Thyroid gland (tissue), 4 donors: ENCODE results near the gene GIT2. TPM values are rescaled to one million over a fixed set of nuclear protein-coding genes. Genes with fewer than 3 reads are reported as not detected.
A peak's percentile ranks its signal among the peaks of the same experiment; 100 is the strongest.

Experiments
- DNase-seq, 2 donors: peaks; one replicate each; pipeline ENCODE4 v3.0.0-alpha.2; 2019
- H3K27ac ChIP-seq, 3 donors: fragments of 200-600 bp; sonication (generic); 1 replicate in 2 of 3; 2 replicates in 1 of 3; pipeline ENCODE4 v1.5.1; 2016 to 2019; ENCODE audit warnings: mild to moderate bottlenecking in 1 of 3, moderate library complexity in 1 of 3
- H3K27me3 ChIP-seq: fragments of 200-600 bp; sonication (generic); one replicate; pipeline ENCODE4 v1.5.1; 2019
- H3K36me3 ChIP-seq, 2 donors: fragments of 200-600 bp; sonication (generic); one replicate each; pipeline ENCODE4 v1.5.1; 2016 to 2019
- H3K4me1 ChIP-seq, 2 donors: fragments of 200-600 bp; sonication (generic); one replicate each; pipeline ENCODE4 v1.5.1; 2017 to 2019
- H3K4me3 ChIP-seq, 3 donors: fragments of 200-600 bp; sonication (generic); replicated peaks in 1 of 3; 1 replicate in 2 of 3; 2 replicates in 1 of 3; pipeline ENCODE4 v1.5.1; 2016; ENCODE audit warnings: mild to moderate bottlenecking in 1 of 3
- H3K9me3 ChIP-seq: fragments of 200-600 bp; sonication (generic); one replicate; pipeline ENCODE4 v1.5.1; 2017
- POLR2A ChIP-seq, 2 donors: fragments of 450-650 bp; IDR thresholded peaks; one replicate each; pipeline ENCODE4 v1.6.1; 2017; ENCODE audit warnings: antibody characterized with exemption in 2 of 2, mild to moderate bottlenecking in 2 of 2, moderate library complexity in 1 of 2
- WGBS, 2 donors: methylation state at CpG; one replicate each; pipeline ENCODE4 v1.1.5; 2017; 5-methylcytosine and 5-hydroxymethylcytosine counted together
- intact Hi-C: fragments of 100-400 bp; cut with DNase I; formaldehyde crosslinking; loops from one replicate; pipeline ENCODE4 v1.15.1; 2023
- total RNA-seq, 4 donors: library from RNA; depleted of rRNA; stranded (reverse); fragments of >200 nt; gene quantifications; one replicate each; pipeline ENCODE4 v1.2.3, GENCODE V29; 2016
- TF ChIP-seq, protein P1 (sequence below), 6 experiments: fragments of 200-600 bp in 3 of 6; fragments of 450-650 bp in 3 of 6; sonication (generic) in 3 of 6; IDR thresholded peaks; one replicate each; pipeline ENCODE4 v1.5.1; 2016 to 2019; ENCODE audit warnings: antibody characterized with exemption in 6 of 6, mild to moderate bottlenecking in 2 of 6, inconsistent platforms in 1 of 6, moderate library complexity in 1 of 6

The GIT2 gene, protein sequence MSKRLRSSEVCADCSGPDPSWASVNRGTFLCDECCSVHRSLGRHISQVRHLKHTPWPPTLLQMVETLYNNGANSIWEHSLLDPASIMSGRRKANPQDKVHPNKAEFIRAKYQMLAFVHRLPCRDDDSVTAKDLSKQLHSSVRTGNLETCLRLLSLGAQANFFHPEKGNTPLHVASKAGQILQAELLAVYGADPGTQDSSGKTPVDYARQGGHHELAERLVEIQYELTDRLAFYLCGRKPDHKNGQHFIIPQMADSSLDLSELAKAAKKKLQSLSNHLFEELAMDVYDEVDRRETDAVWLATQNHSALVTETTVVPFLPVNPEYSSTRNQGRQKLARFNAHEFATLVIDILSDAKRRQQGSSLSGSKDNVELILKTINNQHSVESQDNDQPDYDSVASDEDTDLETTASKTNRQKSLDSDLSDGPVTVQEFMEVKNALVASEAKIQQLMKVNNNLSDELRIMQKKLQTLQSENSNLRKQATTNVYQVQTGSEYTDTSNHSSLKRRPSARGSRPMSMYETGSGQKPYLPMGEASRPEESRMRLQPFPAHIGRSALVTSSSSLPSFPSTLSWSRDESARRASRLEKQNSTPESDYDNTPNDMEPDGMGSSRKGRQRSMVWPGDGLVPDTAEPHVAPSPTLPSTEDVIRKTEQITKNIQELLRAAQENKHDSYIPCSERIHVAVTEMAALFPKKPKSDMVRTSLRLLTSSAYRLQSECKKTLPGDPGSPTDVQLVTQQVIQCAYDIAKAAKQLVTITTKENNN
- 10 to 100 TPM; 54.4 to 69.4 (median 60.1) TPM for total RNA-seq

DNA sequence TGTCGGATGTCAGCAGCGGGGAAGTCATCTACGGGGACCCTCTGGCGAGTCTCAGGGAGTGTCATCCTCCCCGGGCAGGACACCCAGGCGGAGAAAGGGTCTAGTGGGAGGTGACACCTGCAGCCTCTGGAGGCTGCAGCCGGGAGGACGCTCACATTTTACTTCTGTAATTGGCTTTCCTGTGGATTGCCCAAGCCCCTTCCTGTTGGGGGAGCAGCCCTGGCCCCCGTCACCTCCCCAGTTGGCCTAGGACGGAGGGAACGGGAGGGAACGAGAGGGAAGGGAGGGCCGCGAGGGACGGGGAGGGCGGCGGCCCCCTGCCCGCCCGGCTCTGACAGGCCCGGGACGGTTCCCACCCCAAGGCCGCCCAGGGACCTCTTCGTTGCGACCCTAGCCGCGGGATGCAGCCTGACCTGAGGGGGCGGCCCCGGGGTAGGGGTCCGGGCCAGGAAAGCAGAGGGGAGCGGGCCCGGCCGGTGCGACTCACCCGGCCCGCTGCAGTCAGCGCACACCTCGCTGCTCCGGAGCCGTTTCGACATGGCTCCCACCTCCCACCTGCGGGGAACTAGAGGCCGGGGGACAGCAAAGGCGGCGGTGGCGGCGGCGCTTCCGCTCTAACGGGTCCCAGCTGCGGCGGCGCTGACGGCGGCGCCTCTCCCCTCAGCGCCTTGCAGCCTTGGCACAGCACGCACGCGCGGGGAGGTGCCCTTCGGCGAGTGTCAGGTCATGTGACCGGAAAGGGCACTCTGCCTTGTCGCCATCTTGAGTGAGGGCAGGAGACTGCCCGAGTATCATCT, at the start of gene GIT2:
Gene GIT2 (minus strand): TSS at position 683 of the 797 bp plus-strand sequence. CDS start 144 bp downstream, at position 539.
- TF ChIP-seq, protein P1, sequence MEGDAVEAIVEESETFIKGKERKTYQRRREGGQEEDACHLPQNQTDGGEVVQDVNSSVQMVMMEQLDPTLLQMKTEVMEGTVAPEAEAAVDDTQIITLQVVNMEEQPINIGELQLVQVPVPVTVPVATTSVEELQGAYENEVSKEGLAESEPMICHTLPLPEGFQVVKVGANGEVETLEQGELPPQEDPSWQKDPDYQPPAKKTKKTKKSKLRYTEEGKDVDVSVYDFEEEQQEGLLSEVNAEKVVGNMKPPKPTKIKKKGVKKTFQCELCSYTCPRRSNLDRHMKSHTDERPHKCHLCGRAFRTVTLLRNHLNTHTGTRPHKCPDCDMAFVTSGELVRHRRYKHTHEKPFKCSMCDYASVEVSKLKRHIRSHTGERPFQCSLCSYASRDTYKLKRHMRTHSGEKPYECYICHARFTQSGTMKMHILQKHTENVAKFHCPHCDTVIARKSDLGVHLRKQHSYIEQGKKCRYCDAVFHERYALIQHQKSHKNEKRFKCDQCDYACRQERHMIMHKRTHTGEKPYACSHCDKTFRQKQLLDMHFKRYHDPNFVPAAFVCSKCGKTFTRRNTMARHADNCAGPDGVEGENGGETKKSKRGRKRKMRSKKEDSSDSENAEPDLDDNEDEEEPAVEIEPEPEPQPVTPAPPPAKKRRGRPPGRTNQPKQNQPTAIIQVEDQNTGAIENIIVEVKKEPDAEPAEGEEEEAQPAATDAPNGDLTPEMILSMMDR (IDR thresholded peaks at IDR 0.05): peak in 1 of 6 experiments; percentile 10
- peak; percentile 67 to 94 for TF ChIP-seq POLR2A (IDR thresholded peaks at IDR 0.05)
- Histone ChIP-seq H3K36me3 (no peaks in the 10 kb centered on the region), H3K4me3 (peak within 1 kb of the TSS; percentile 12 to 98 (median 96)), H3K27ac (peak within 1 kb of the TSS; percentile 67 to 83 (median 82)), H3K27me3 (no peaks in the 10 kb centered on the region), H3K9me3 (no peaks in the 10 kb centered on the region), H3K4me1 (peaks cover 11 to 29% of the 10 kb centered on the region in 2 donors)
- intact Hi-C loops: no loop called here
- WGBS, 2 donors: 0 to 1% methylated on average over 15 to 39 of the region's 65 CpGs
- peak; percentile 95 to 97 for DNase-seq

DNA sequence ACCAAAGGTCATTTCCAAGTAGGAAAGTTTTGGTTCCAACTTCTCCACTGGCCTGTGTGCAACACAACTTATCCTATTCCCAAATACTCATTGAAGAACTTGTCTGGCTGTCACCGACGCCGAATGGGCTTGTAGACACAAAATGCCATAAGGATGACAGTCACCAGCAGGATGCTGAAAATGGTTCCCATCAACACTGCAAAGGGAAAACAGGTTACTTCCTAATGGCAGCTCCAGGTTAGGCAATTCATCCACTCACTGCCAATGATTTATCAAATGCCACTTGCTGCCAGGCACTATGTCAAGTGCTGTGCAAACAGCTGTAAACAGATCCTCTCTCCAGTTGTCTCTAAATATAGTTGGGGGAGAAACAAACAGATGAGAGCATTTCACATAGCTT, 46.1 kb upstream of the GIT2 start:
- TF ChIP-seq, protein P1 (IDR thresholded peaks at IDR 0.05): no peak
- TF ChIP-seq POLR2A (IDR thresholded peaks at IDR 0.05): no peak
- peaks cover 0 to 4% of the 10 kb centered on the region in 2 donors for H3K36me3 ChIP-seq
- no peak for DNase-seq
- 95 to 96% methylated on average over 3 of the region's 3 CpGs for WGBS, 2 donors
- peak overlapping the region in 2 of 3 donors; percentile 72 to 97 for H3K27ac ChIP-seq
- H3K4me1 ChIP-seq: peaks cover 32 to 59% of the 10 kb centered on the region in 2 donors
- no peaks in the 10 kb centered on the region for H3K27me3 ChIP-seq
- H3K9me3 ChIP-seq: no peaks in the 10 kb centered on the region
- intact Hi-C loops: no loop called here
- H3K4me3 ChIP-seq: no peak overlapping the region

DNA sequence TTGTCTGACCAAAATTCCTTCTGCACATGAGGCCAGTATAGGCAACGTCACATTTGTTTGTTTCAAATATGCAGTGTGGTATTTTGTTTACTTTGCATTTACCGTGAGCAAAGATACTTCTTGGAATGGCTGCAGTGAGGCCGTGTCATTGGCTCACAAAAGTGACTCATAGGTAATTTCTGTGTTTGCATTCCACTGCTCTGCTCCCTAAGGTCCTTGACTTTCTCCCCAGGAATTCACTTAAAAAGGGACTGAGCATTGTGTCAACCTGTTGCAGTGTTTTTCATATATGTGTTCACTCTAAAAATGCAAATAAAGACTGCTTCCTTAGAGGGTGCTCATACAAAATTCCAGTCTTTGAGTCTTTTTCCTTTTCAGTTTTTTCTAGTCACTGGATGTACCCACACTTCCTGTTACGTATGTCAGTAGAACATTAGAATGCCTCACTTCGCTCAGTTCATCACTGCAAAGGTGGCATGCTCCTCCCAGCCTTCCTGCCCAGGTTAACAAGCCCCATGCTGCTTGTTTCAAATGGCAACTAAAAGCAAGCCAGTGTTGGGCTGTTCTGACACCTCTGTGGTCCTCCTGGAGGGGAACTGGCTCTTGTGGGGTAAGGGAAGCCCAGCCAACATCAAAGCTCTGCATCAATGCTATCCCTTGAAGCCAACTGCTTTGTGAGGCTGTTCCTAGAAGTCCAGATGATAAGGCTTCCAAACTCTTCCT, 43.1 kb upstream of the GIT2 start:
- TF ChIP-seq, protein P1 (IDR thresholded peaks at IDR 0.05): no peak
- TF ChIP-seq POLR2A (IDR thresholded peaks at IDR 0.05): peak in 1 of 2 donors; percentile 58
- 36 to 37% methylated on average over 5 of the region's 5 CpGs for WGBS, 2 donors
- Histone ChIP-seq H3K36me3 (peaks cover 0 to 4% of the 10 kb centered on the region in 2 donors), H3K27ac (peak overlapping the region; percentile 83 to 97 (median 96)), H3K4me3 (no peak overlapping the region), H3K9me3 (no peaks in the 10 kb centered on the region), H3K27me3 (no peaks in the 10 kb centered on the region), H3K4me1 (peaks cover 31 to 54% of the 10 kb centered on the region in 2 donors)
- intact Hi-C loops: no loop called here
- DNase-seq: peak; percentile 69

DNA sequence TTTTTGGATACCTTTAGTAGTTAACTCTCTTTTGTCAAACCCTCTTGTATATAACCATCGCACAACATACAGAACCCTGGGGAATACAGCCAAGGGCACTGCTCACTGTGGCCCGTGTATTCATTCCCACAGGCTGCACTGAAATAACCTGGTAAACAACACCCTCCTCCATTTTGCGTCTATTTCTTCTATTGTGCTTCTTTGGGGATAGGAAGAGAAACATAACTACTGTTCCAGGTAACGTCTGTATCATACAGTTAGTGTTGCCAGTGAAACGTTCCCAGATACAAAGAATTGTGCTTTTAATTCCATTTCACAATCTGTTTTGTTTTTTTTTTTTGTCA, 42.5 kb upstream of the GIT2 start:
- DNase-seq: no peak
- TF ChIP-seq POLR2A (IDR thresholded peaks at IDR 0.05): no peak
- TF ChIP-seq, protein P1 (IDR thresholded peaks at IDR 0.05): no peak
- peaks cover 0 to 7% of the 10 kb centered on the region in 2 donors for H3K36me3 ChIP-seq
- H3K4me3 ChIP-seq: no peak overlapping the region
- no peaks in the 10 kb centered on the region for H3K27me3 ChIP-seq
- H3K27ac ChIP-seq: peak overlapping the region; percentile 83 to 97 (median 96)
- no peaks in the 10 kb centered on the region for H3K9me3 ChIP-seq
- WGBS, 2 donors: 36 to 41% methylated on average over 5 of the region's 5 CpGs
- intact Hi-C loops: no loop called here
- peaks cover 31 to 54% of the 10 kb centered on the region in 2 donors for H3K4me1 ChIP-seq
